ENCODE results near the gene PNMT.

The PNMT gene

DNA sequence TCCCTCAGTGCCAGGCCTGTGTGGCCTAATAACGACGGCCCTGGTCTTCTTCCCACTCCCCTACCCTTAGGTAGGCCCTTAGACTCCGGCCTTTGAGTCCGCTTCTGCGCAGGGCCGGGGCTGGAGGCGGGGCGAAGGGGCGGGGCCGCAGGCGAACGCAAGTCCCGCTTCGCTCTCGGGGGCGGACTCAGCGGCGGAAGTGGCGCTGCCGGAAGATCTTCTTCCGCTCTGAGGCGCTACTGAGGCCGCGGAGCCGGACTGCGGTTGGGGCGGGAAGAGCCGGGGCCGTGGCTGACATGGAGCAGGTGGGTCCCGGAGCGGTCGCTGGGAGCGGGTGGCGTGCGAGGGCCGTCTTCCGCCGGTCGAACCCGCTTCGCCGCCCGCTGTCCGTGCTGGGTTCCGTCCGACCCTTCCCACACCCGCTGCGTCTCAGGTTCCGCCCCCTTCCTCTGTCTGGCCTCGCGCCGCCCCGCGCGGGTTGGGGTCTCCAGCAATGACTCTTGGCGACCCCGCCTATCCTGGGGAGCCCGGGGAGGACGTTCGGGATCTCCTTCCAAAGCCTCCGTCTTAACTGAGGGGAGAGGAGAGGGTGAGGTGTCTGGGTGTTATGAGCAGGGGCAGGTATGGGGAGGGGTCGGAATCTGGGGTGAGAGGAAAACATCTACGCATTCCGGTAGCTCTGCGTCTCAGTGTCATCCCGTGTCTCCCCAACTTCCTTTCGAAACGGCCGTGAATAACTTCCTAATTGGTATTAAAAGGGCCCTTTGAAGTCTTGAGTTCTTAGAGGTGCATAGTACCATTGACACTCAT is 31.1 kb upstream of the PNMT start, which contains the start of gene STARD3:
Gene STARD3 (plus strand): TSS at position 218 of the 810 bp plus-strand sequence. CDS start 16,388 bp downstream, outside the sequence.
- Histone ChIP-seq H3K4me3 (ENCODE audit: low read length) (peak within 1 kb of the TSS; percentile 67), H3K27me3 (ENCODE audit: control insufficient read depth, insufficient read depth, low read length) (no peaks in the 10 kb centered on the region), H3K9ac (ENCODE audit: low read length) (peak within 1 kb of the TSS; percentile 82), H3K4me1 (ENCODE audit: control insufficient read depth, insufficient read depth, low read length) (peaks cover 65% of the 10 kb centered on the region), H3K36me3 (ENCODE audit: control insufficient read depth, insufficient read depth, low read length) (no peaks in the 10 kb centered on the region), H3K9me3 (ENCODE audit: control insufficient read depth, low read length) (no peaks in the 10 kb centered on the region)

DNA sequence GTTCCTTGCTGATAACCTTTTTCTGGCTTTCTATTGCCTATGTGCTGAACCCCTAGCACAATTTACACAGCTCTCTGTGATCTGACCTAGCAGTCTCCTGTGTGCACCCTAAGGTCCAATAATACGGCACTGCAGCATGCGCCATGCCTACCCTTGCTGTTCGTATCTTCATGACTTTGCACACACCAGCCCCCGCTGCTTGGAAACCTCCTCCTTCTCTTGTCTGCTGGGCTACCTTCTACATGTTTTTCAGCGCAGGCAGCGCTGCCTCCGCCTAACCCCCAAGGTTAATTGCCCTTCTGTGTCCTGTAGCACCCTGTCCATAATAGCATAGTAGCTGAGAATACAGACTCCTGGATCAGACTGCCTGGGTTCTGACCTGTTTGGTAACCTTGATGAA is 29.9 kb upstream of the PNMT start:
- Histone ChIP-seq H3K9me3 (ENCODE audit: control insufficient read depth, low read length) (no peaks in the 10 kb centered on the region), H3K9ac (ENCODE audit: low read length) (peak overlapping the region; percentile 82), H3K4me1 (ENCODE audit: control insufficient read depth, insufficient read depth, low read length) (peaks cover 58% of the 10 kb centered on the region), H3K4me3 (ENCODE audit: low read length) (no peak overlapping the region), H3K27me3 (ENCODE audit: control insufficient read depth, insufficient read depth, low read length) (no peaks in the 10 kb centered on the region), H3K36me3 (ENCODE audit: control insufficient read depth, insufficient read depth, low read length) (no peaks in the 10 kb centered on the region)

DNA sequence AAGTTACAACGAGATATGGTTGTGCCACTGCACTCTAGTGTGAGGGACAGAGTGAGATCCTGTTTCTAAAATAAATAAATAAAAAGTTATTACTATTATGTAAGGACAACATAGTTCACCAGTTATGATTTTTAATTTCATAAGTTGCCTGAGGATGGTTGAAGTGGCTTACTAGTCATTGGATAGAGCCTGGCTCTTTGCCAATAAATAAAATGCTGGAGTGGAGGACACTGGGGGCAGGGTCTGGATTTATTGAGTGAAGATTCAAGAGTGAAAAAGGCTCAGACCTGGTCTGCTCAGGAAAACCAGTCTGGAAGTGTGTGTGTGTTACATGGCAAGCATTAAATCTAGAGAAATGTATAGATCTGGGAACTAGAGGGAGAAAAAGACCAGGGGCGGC is 29.2 kb upstream of the PNMT start:
- Histone ChIP-seq H3K9ac (ENCODE audit: low read length) (no peak overlapping the region), H3K27me3 (ENCODE audit: control insufficient read depth, insufficient read depth, low read length) (no peaks in the 10 kb centered on the region), H3K9me3 (ENCODE audit: control insufficient read depth, low read length) (no peaks in the 10 kb centered on the region), H3K4me1 (ENCODE audit: control insufficient read depth, insufficient read depth, low read length) (peaks cover 53% of the 10 kb centered on the region), H3K36me3 (ENCODE audit: control insufficient read depth, insufficient read depth, low read length) (no peaks in the 10 kb centered on the region), H3K4me3 (ENCODE audit: low read length) (no peak overlapping the region)

DNA sequence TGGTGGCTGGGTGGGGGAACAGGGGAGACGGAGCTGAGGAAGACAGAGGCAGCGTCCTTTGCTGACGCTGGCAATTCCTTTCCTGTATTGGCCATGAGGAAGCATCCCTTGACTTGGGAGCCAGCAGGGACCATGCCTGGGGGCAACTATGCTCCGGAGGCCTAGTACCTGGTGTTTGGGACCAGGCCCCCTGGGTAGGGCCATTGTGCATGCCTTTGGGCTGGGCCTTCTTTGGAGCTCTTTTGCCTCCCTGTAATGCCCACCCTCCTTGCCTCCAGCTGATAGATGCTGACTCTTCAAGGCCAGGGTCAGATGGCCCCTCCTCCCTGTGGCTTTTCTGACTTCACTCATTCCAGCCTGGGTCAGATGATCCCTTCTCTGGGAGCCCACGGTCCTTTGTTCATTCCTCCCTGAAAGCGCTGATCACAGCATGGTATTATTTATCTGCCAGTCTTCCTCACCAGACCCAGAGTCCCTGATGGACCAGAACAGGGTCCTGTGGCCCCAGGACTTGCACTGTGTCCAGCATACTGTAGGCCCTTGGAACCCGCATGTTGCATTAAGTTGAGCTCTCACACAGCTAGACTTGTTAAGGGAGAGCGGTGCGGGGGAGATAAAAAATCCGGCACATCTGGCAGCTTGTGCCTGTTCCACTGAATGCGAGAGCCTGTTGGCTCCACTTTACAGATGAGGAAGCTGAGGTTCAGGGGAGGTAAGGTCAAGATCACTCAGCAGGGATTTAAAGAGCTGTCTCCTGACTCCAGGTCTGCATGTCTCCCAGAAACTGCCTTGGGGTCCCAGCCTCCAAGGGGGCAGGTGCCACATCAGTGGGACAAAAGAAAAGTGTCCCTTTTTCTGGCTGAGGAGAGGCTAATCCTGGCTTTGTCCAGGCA is 28.4 kb upstream of the PNMT start:
- peak overlapping the region; percentile 4 for H3K9ac ChIP-seq (ENCODE audit: low read length)
- H3K4me3 ChIP-seq (ENCODE audit: low read length) = no peak overlapping the region
- no peaks in the 10 kb centered on the region for H3K9me3 ChIP-seq (ENCODE audit: control insufficient read depth, low read length)
- no peaks in the 10 kb centered on the region for H3K27me3 ChIP-seq (ENCODE audit: control insufficient read depth, insufficient read depth, low read length)
- H3K36me3 ChIP-seq (ENCODE audit: control insufficient read depth, insufficient read depth, low read length) = no peaks in the 10 kb centered on the region
- peaks cover 51% of the 10 kb centered on the region for H3K4me1 ChIP-seq (ENCODE audit: control insufficient read depth, insufficient read depth, low read length)

DNA sequence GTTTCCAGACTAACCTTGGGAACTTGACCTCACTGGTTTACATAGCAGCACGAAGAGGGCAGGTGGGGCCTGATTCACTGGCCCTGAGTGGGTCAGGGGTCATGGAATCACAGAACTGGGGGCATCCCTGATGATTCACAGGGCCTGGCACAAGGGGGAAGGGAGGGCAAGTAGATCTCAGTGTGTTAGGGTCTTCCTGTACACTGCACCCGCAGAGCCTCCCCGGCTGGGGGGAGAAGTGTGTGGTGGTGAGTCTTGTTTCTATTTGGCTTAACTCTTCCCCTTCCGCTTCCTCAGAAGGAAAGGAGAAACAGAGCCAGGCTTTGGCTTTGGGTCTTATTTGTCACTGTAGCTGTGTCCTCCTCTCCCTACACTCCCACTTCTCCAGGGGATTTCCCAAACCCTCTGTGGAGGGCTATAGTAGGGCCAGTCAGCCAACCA is 27.6 kb upstream of the PNMT start:
- Histone ChIP-seq H3K36me3 (ENCODE audit: control insufficient read depth, insufficient read depth, low read length) (no peaks in the 10 kb centered on the region), H3K27me3 (ENCODE audit: control insufficient read depth, insufficient read depth, low read length) (no peaks in the 10 kb centered on the region), H3K4me3 (ENCODE audit: low read length) (no peak overlapping the region), H3K4me1 (ENCODE audit: control insufficient read depth, insufficient read depth, low read length) (peaks cover 50% of the 10 kb centered on the region), H3K9ac (ENCODE audit: low read length) (no peak overlapping the region), H3K9me3 (ENCODE audit: control insufficient read depth, low read length) (no peaks in the 10 kb centered on the region)

DNA sequence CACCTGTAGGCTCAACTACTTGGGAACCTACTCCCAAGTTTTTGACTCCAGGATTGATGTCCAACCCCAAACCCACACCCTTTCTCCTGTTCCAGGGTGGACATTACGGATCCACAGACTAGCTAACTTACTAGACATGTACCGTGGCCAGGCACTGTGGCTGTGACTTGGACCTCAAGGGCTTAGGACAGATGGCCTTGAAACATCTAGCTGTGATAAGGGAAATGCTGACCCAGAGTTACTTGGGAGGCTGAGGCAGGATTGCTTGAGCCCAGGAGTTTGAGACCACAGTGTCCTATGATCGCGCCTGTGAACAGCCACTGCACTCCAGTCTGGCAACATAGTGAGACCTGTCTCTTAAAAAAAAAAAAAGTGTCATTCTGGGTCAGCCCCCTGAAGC is 27.2 kb upstream of the PNMT start:
- H3K36me3 ChIP-seq (ENCODE audit: control insufficient read depth, insufficient read depth, low read length) = no peaks in the 10 kb centered on the region
- no peak overlapping the region for H3K9ac ChIP-seq (ENCODE audit: low read length)
- no peaks in the 10 kb centered on the region for H3K9me3 ChIP-seq (ENCODE audit: control insufficient read depth, low read length)
- no peaks in the 10 kb centered on the region for H3K27me3 ChIP-seq (ENCODE audit: control insufficient read depth, insufficient read depth, low read length)
- no peak overlapping the region for H3K4me3 ChIP-seq (ENCODE audit: low read length)
- peaks cover 48% of the 10 kb centered on the region for H3K4me1 ChIP-seq (ENCODE audit: control insufficient read depth, insufficient read depth, low read length)

DNA sequence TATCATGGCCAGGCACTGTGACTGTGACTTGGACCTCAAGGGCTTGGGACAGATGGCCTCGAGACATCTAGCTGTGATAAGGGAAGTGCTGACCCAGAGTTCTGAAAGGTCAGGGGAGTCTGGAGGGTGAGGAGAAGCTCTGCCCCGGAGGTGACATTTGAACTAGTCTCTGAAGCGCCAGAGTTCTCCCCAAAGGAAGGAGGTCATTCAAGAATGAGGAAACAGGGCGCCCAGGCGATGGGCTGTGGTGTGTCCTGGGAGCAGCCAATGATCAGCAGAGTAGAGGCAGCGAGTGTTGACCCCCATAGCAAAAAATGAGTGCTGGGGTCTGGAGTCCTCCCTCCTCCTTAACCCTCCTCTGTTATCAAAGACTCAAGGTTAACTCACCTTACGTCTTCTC is 26.4 kb upstream of the PNMT start:
- Histone ChIP-seq H3K9me3 (ENCODE audit: control insufficient read depth, low read length) (no peaks in the 10 kb centered on the region), H3K4me3 (ENCODE audit: low read length) (no peak overlapping the region), H3K4me1 (ENCODE audit: control insufficient read depth, insufficient read depth, low read length) (peaks cover 41% of the 10 kb centered on the region), H3K36me3 (ENCODE audit: control insufficient read depth, insufficient read depth, low read length) (no peaks in the 10 kb centered on the region), H3K27me3 (ENCODE audit: control insufficient read depth, insufficient read depth, low read length) (no peaks in the 10 kb centered on the region), H3K9ac (ENCODE audit: low read length) (no peak overlapping the region)

DNA sequence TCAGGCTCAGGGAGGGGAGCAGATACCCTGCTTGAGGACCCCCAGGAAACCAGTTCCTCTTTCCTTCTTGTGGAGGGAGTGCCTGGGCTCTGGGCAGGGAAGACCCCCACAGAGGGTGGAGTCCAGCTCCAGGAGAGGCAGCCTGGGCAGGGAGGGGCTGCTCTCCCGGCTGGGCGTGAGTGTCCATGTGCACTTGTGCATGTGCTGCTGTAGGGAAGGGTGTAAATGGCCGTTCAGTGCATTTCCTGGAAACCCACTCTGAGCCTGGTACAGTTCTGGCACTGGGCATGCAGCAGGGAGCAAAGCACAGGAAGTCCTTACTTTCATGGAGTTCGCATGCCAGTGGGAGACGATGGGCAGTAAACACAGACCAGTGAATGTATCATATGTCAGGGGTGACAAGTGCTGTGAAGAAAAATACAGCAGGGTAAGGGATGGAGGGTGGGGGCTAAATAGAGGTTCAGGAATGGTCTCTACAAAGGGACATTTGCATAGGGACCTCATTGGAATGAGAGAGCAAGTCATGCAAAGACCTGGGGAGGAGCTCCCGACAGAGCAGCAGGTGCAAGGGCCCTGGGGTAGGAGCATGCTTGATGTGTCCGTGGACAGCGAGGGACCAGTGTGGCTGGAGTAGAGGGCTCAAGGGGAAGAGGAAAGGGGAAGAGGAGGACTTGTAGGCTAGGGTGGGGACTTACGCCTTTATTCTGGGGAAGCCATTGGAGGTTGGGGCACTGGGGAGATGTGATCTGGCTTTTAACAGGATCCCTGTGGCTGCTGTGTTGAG is 25.8 kb upstream of the PNMT start:
- Histone ChIP-seq H3K36me3 (ENCODE audit: control insufficient read depth, insufficient read depth, low read length) (no peaks in the 10 kb centered on the region), H3K27me3 (ENCODE audit: control insufficient read depth, insufficient read depth, low read length) (no peaks in the 10 kb centered on the region), H3K4me1 (ENCODE audit: control insufficient read depth, insufficient read depth, low read length) (peaks cover 45% of the 10 kb centered on the region), H3K4me3 (ENCODE audit: low read length) (no peak overlapping the region), H3K9me3 (ENCODE audit: control insufficient read depth, low read length) (no peaks in the 10 kb centered on the region), H3K9ac (ENCODE audit: low read length) (no peak overlapping the region)

DNA sequence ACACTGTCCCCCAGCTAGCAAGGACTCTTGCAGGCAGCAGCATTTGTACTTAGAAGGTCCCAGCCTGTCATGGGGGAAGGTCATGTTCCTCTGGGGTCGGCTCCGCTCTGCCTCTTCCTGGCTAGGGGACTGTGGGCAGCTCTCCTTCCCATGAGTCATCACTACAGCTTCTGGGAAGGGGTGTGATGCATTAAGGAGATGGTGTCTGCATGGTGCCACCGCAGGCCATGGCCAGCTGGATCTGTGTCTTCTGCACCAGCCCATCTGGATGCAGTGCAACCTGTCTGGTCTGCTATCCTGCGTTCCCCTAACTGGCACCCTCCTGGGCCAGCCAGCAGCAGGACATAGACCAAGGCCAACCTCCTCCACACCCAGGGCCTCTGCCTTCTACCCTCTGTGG is 25.0 kb upstream of the PNMT start:
- peaks cover 40% of the 10 kb centered on the region for H3K4me1 ChIP-seq (ENCODE audit: control insufficient read depth, insufficient read depth, low read length)
- no peaks in the 10 kb centered on the region for H3K9me3 ChIP-seq (ENCODE audit: control insufficient read depth, low read length)
- H3K36me3 ChIP-seq (ENCODE audit: control insufficient read depth, insufficient read depth, low read length) = no peaks in the 10 kb centered on the region
- H3K9ac ChIP-seq (ENCODE audit: low read length) = no peak overlapping the region
- no peak overlapping the region for H3K4me3 ChIP-seq (ENCODE audit: low read length)
- no peaks in the 10 kb centered on the region for H3K27me3 ChIP-seq (ENCODE audit: control insufficient read depth, insufficient read depth, low read length)

DNA sequence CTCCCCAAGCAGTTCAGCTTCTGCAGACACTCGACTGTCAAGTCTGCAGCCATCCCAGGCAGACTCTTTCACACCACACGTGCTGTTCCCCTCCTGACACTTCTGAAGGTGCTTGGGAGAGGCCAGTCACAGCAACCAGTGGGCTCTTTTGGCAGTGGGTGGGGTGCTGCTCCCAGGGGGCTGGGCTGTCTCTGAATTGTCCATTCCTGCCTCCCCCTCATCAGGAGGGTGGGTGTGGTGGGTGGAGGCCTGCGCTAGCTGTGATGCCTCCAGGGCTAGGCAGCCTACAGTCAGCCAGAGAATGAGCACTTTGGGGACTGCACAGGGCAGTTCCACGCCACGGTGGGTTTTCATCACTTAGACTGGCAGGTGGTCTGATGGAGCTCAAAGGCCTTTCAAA is 21.0 kb upstream of the PNMT start:
- H3K9me3 ChIP-seq (ENCODE audit: control insufficient read depth, low read length) = no peaks in the 10 kb centered on the region
- no peak overlapping the region for H3K9ac ChIP-seq (ENCODE audit: low read length)
- H3K36me3 ChIP-seq (ENCODE audit: control insufficient read depth, insufficient read depth, low read length) = no peaks in the 10 kb centered on the region
- no peaks in the 10 kb centered on the region for H3K27me3 ChIP-seq (ENCODE audit: control insufficient read depth, insufficient read depth, low read length)
- peaks cover 30% of the 10 kb centered on the region for H3K4me1 ChIP-seq (ENCODE audit: control insufficient read depth, insufficient read depth, low read length)
- no peak overlapping the region for H3K4me3 ChIP-seq (ENCODE audit: low read length)

DNA sequence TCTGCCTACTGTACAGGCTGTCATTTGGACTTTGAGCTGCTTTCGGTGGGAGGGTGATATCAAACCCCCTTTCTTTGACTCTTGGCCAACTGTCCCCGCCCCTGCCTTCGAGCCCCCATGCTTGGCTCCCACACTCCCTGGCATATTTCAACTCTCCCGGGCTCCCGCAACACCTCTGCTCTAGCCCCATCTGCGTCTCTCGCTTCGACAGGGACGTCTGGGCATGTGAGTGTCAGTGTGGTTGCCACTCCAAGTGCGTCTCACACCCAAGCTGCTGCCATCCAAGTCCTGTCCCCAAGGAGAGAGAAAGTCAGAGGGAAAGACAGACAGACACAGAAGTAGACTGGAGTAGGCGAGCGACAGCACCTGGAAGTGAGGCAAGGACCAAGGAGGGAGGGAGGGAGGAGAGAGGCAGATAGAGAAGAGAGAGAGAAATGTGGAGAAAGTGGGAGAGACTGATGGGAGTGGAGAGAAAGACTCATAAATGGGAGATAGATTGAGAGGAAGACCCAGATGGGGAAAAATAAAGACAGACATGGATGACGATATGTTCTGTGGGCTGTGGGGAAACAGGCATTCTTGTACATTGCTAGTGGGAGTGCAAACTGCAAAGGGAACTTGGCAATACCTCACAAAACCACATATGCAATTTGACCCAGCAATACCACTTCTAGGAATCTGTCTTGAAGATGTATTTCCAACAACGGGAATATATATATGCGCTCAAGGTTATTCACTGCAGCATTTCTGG is 19.5 kb upstream of the PNMT start:
- Histone ChIP-seq H3K27me3 (ENCODE audit: control insufficient read depth, insufficient read depth, low read length) (no peaks in the 10 kb centered on the region), H3K4me1 (ENCODE audit: control insufficient read depth, insufficient read depth, low read length) (peaks cover 40% of the 10 kb centered on the region)

More for the DNA sequence above, 19.5 kb upstream of the PNMT start:
- Histone ChIP-seq H3K36me3 (ENCODE audit: control insufficient read depth, insufficient read depth, low read length) (no peaks in the 10 kb centered on the region), H3K9me3 (ENCODE audit: control insufficient read depth, low read length) (no peaks in the 10 kb centered on the region), H3K9ac (ENCODE audit: low read length) (no peak overlapping the region), H3K4me3 (ENCODE audit: low read length) (no peak overlapping the region)

All from mucosa of stomach (tissue), 1 donor.